K562 (cell line): Measurements from ENCODE around the gene FITM1.

Experiments used
- CREB1 ChIP-seq, 2 experiments: sonication (generic) in 1 of 2; formaldehyde crosslinking in 1 of 2; IDR thresholded peaks; 2 replicates each; pipeline versions ENCODE4 v1.6.1 to v1.8.0; 2012 to 2022; ENCODE audit warnings: inconsistent platforms in 1 of 2, mild to moderate bottlenecking in 1 of 2, missing genetic modification reagents in 1 of 2, moderate library complexity in 1 of 2
- EP300 ChIP-seq: IDR thresholded peaks from 2 replicates; pipeline ENCODE4 v1.6.1; 2012; ENCODE audit warnings: low read length, improper control_type of control experiment
- MYC ChIP-seq, 2 experiments: fragments of 250-450 bp in 1 of 2; sonication (Bioruptor Pico) in 1 of 2; IDR thresholded peaks; 2 replicates each; pipeline versions ENCODE4 v1.5.1 to v1.6.1; 2012 to 2021; ENCODE audit warnings: low read depth in 2 of 2, borderline replicate concordance in 1 of 2, improper control_type of control experiment in 1 of 2, low read length in 1 of 2, mild to moderate bottlenecking in 1 of 2, moderate library complexity in 1 of 2
- ZNF589 ChIP-seq: fragments of 200-800 bp; sonication (Bioruptor generic); IDR thresholded peaks from 2 replicates; pipeline ENCODE4 v1.6.1; 2016; ENCODE audit warnings: low read depth, missing genetic modification characterization, missing compliant biosample characterization
- ZZZ3 ChIP-seq: fragments of 450-650 bp; IDR thresholded peaks from 2 replicates; pipeline ENCODE4 v1.6.1; 2016; ENCODE audit warnings: antibody characterized with exemption, mild to moderate bottlenecking, moderate library complexity

DNA sequence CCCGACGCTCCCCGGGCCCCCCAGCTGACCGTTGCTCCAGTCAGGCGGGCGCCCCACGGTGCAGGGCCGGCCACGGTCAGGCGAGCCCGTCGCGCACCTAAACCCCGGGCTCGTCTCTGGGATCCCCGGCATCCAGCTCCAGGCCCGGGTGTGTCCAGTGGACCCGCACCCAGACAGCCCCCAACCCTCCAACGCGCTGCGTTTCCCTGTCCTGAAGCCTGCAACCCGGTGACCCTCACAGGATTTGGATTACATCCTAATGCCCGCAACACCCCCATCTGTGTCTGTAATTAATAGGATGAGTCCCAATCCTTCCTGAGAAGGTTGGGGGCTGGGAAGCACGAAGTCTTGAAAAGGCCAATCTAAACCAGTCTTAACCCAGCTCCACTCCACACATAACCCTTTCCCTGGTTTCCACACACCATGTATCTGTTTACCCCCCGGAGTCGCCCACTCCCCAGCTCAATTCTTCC, 48.7 kb upstream of the FITM1 start:
- no peak for TF ChIP-seq ZZZ3
- TF ChIP-seq CREB1 (IDR thresholded peaks at IDR 0.05): no peak
- no peak for TF ChIP-seq CREB1 (CRISPR knock-in tag; IDR thresholded peaks at IDR 0.05)
- no peak for TF ChIP-seq ZNF589 (CRISPR knock-in tag)
- TF ChIP-seq EP300: no peak
- no peak for TF ChIP-seq MYC (IDR thresholded peaks at IDR 0.05; ENCODE audit: low read depth, low read length)
- TF ChIP-seq MYC (CRISPR knock-in tag; IDR thresholded peaks at IDR 0.05; ENCODE audit: borderline replicate concordance, low read depth): no peak
